ENCODE measurements around the gene CLDN9.

DNA sequence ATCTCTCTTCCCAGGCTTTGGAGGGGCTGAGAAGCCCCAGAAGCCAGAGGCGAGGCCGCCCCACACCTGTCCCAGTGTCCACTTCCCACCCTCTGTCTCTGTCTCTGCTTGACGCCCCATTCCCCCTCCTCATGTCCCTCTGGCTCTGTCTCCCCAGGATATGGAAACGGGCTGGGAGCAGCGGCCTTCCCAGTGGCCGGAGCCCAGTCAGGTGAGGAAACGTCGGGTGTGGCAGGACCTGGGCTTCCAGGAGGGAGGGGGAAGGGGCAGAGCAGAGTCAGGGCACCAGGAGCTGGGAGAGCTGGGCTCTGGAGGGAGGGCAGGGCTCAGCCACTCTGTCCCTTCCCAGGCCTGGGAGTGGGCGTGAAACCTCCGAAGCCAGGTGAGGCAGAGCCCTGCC is 21.8 kb upstream of the CLDN9 start:
- TF ChIP-seq, protein P1, sequence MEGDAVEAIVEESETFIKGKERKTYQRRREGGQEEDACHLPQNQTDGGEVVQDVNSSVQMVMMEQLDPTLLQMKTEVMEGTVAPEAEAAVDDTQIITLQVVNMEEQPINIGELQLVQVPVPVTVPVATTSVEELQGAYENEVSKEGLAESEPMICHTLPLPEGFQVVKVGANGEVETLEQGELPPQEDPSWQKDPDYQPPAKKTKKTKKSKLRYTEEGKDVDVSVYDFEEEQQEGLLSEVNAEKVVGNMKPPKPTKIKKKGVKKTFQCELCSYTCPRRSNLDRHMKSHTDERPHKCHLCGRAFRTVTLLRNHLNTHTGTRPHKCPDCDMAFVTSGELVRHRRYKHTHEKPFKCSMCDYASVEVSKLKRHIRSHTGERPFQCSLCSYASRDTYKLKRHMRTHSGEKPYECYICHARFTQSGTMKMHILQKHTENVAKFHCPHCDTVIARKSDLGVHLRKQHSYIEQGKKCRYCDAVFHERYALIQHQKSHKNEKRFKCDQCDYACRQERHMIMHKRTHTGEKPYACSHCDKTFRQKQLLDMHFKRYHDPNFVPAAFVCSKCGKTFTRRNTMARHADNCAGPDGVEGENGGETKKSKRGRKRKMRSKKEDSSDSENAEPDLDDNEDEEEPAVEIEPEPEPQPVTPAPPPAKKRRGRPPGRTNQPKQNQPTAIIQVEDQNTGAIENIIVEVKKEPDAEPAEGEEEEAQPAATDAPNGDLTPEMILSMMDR (IDR thresholded peaks at IDR 0.05): no peak
- no peak for TF ChIP-seq ZFX (IDR thresholded peaks at IDR 0.05; ENCODE audit: borderline replicate concordance)
